A549 (cell line): ENCODE data around the gene GNAT2. TPM values are rescaled to one million over a fixed set of nuclear protein-coding genes. Genes with fewer than 3 reads are reported as not detected.

ENCODE experiments used
- ATAC-seq, 2 experiments: fragments of 200-7000 bp in 1 of 2; fragments of >200 bp in 1 of 2; cut with Nextera tagmentation in 1 of 2; cut with Tn5 transposase in 1 of 2; 3 replicates each; pipeline versions ENCODE4 v1.8.0 to v1.9.1; 2018 to 2020; ENCODE audit warnings: mild to moderate bottlenecking in 1 of 2, moderate library complexity in 1 of 2
- CTCF ChIA-PET: fragments of 300-600 bp; sonication (Branson Sonifier 250); formaldehyde crosslinking; extraction: SDS; loops from one replicate; lab custom pipeline; 2021; ENCODE audit warnings: antibody characterized with exemption, inconsistent platforms; lab: Yijun Ruan, JAX
- POLR2A ChIA-PET: fragments of 350-600 bp; formaldehyde crosslinking; extraction: SDS; loops from one replicate; lab custom pipeline; 2021; ENCODE audit warnings: antibody characterized with exemption, inconsistent platforms; lab: Yijun Ruan, JAX
- DNase-seq, 2 experiments: peaks; one replicate each; pipeline versions ENCODE4 v3.0.0 to v3.0.0-alpha.2; 2011 to 2016; ENCODE audit warnings: low read depth in 1 of 2, low spot score in 1 of 2
- FAIRE-seq: peaks from 2 replicates; lab custom pipeline; 2011; peaks lifted over from hg19 to GRCh38; lab: Jason Lieb, UNC
- H3K27ac ChIP-seq, 2 experiments: fragments of >200 bp; sonication (Bioruptor Twin); formaldehyde crosslinking; 3 replicates each; pipeline ENCODE4 v1.5.1; 2016 to 2017
- H3K4me1 ChIP-seq: fragments of >200 bp; sonication (Bioruptor Twin); formaldehyde crosslinking; 3 replicates; pipeline ENCODE4 v1.6.1; 2016
- H3K4me2 ChIP-seq: fragments of >200 bp; sonication (Bioruptor Twin); formaldehyde crosslinking; 3 replicates; pipeline ENCODE4 v1.6.1; 2016
- H3K4me3 ChIP-seq: fragments of >200 bp; sonication (Bioruptor Twin); formaldehyde crosslinking; 3 replicates; pipeline ENCODE4 v1.5.1; 2016
- H3K9me3 ChIP-seq: fragments of >200 bp; sonication (Bioruptor Twin); formaldehyde crosslinking; 3 replicates; pipeline ENCODE4 v1.6.1; 2016
- ATOH8 ChIP-seq: fragments of 250-450 bp; sonication (Bioruptor Pico); IDR thresholded peaks from 2 replicates; pipeline ENCODE4 v1.5.0; 2020; ENCODE audit warnings: low read depth, mild to moderate bottlenecking, moderate library complexity
- BCL3 ChIP-seq: fragments of >200 bp; sonication (Bioruptor Twin); formaldehyde crosslinking; IDR thresholded peaks from 3 replicates; pipeline ENCODE4 v1.6.1; 2016
- BHLHE40 ChIP-seq: IDR thresholded peaks from 2 replicates; pipeline ENCODE4 v1.6.1; 2012; ENCODE audit warnings: low read depth, low read length, inconsistent platforms
- CBX2 ChIP-seq: fragments of 200-600 bp; sonication (generic); IDR thresholded peaks from 2 replicates; pipeline ENCODE4 v1.6.1; 2016; ENCODE audit warnings: low read depth, mild to moderate bottlenecking, borderline replicate concordance
- CHD4 ChIP-seq: fragments of 200-600 bp; sonication (generic); IDR thresholded peaks from 2 replicates; pipeline ENCODE4 v1.6.1; 2016; ENCODE audit warnings: antibody characterized with exemption, mild to moderate bottlenecking, borderline replicate concordance
- CTCF ChIP-seq: fragments of >200 bp; sonication (Bioruptor Twin); formaldehyde crosslinking; IDR thresholded peaks from 3 replicates; pipeline ENCODE4 v1.5.1; 2016
- E2F6 ChIP-seq: IDR thresholded peaks from 2 replicates; pipeline ENCODE4 v1.6.1; 2012; ENCODE audit warnings: low read depth, borderline replicate concordance
- FOSB ChIP-seq: fragments of 250-450 bp; sonication (Bioruptor Pico); IDR thresholded peaks from 2 replicates; pipeline ENCODE4 v1.5.0; 2020; ENCODE audit warnings: mild to moderate bottlenecking, moderate library complexity
- FOXS1 ChIP-seq: fragments of 250-450 bp; sonication (Bioruptor Pico); IDR thresholded peaks from 2 replicates; pipeline ENCODE4 v1.5.0; 2020; ENCODE audit warnings: mild to moderate bottlenecking, moderate library complexity
- HDAC2 ChIP-seq: fragments of 200-600 bp; sonication (generic); IDR thresholded peaks from 2 replicates; pipeline ENCODE4 v1.6.1; 2016
- HOXB5 ChIP-seq: fragments of 250-450 bp; sonication (Bioruptor Pico); IDR thresholded peaks from 2 replicates; pipeline ENCODE4 v1.5.0; 2020; ENCODE audit warnings: mild to moderate bottlenecking, moderate library complexity
- JUNB ChIP-seq: fragments of >200 bp; sonication (Bioruptor Twin); formaldehyde crosslinking; IDR thresholded peaks from 2 replicates; pipeline ENCODE4 v1.6.1; 2016
- MAFK ChIP-seq: fragments of 450-650 bp; IDR thresholded peaks from 2 replicates; pipeline ENCODE4 v1.6.1; 2014; ENCODE audit not compliant: partially characterized antibody
- MAX ChIP-seq: IDR thresholded peaks from 2 replicates; pipeline ENCODE4 v1.6.1; 2012
- MAZ ChIP-seq: fragments of 150-350 bp; IDR thresholded peaks from 2 replicates; pipeline ENCODE4 v1.6.1; 2014; ENCODE audit warnings: antibody characterized with exemption, low read depth, low read length, borderline replicate concordance
- NFE2L2 ChIP-seq: fragments of 150-350 bp; conservative IDR thresholded peaks from 2 replicates; pipeline ENCODE4 v1.6.1; 2014; ENCODE audit warnings: low read length
- NPAS2 ChIP-seq: fragments of 250-450 bp; sonication (Bioruptor Pico); IDR thresholded peaks from 2 replicates; pipeline ENCODE4 v1.8.0; 2022; ENCODE audit warnings: mild to moderate bottlenecking, moderate library complexity, borderline replicate concordance
- NR3C1 ChIP-seq: fragments of >200 bp; sonication (Bioruptor Twin); formaldehyde crosslinking; IDR thresholded peaks from 3 replicates; pipeline ENCODE4 v1.6.1; 2017
- PBX3 ChIP-seq: IDR thresholded peaks from 2 replicates; pipeline ENCODE4 v1.6.1; 2012
- POLR2A ChIP-seq: IDR thresholded peaks from 2 replicates; pipeline ENCODE4 v1.6.1; 2012; ENCODE audit warnings: mild to moderate bottlenecking, low read length
- POLR2AphosphoS2 ChIP-seq: conservative IDR thresholded peaks from 2 replicates; pipeline ENCODE4 v1.6.1; 2012; ENCODE audit warnings: low read length, improper control_type of control experiment, inconsistent platforms
- RNF2 ChIP-seq: fragments of 200-600 bp; sonication (generic); IDR thresholded peaks from 2 replicates; pipeline ENCODE4 v1.6.1; 2016; ENCODE audit warnings: low read depth, mild to moderate bottlenecking, antibody characterized with exemption, moderate library complexity, borderline replicate concordance
- SMC3 ChIP-seq: fragments of >200 bp; sonication (Bioruptor Twin); formaldehyde crosslinking; IDR thresholded peaks from 3 replicates; pipeline ENCODE4 v1.6.1; 2018; ENCODE audit warnings: inconsistent platforms
- TFCP2L1 ChIP-seq: fragments of 250-450 bp; sonication (Bioruptor Pico); IDR thresholded peaks from 2 replicates; pipeline ENCODE4 v1.5.0; 2021; ENCODE audit warnings: mild to moderate bottlenecking
- ZFP36 ChIP-seq: fragments of 450-650 bp; IDR thresholded peaks from 2 replicates; pipeline ENCODE4 v1.6.1; 2014; ENCODE audit warnings: borderline replicate concordance; ENCODE audit not compliant: partially characterized antibody
- ZNF302 ChIP-seq: fragments of 250-450 bp; sonication (Bioruptor Pico); IDR thresholded peaks from 2 replicates; pipeline ENCODE4 v1.9.0; 2021; ENCODE audit warnings: inconsistent platforms, mild to moderate bottlenecking, moderate library complexity
- WGBS: methylation state at CpG from one replicate; pipeline ENCODE4 v1.1.6; 2017; ENCODE audit errors: missing lambda C conversion rate; 5-methylcytosine and 5-hydroxymethylcytosine counted together
- polyA plus RNA-seq, 4 experiments: library from polyadenylated mRNA; depleted of rRNA in 3 of 4; stranded (reverse); fragments of >200 nt; fragmentation: RNase III in 1 of 4; extraction: RNeasy Plus Mini Kit Qiagen cat#74134 plus additional on column Dnase treatment in 1 of 4; gene quantifications; 2 replicates in 3 of 4; 3 replicates in 1 of 4; pipeline ENCODE4 v1.2.3, GENCODE V29; 2011 to 2017

The GNAT2 gene
- polyA plus RNA-seq, 2 of the 4 experiments (the other 2 are of a cell fraction): 0.16 to 0.25 TPM

GRCh38 chr1:109622895-109623294 lies 3.5 kb upstream of the GNAT2 start:
- no peak overlapping the region for H3K27ac ChIP-seq
- TF ChIP-seq RNF2 (no peak), CBX2 (no peak), HDAC2 (no peak), NFE2L2 (no peak), NR3C1 (no peak), MAZ (no peak), BHLHE40 (no peak), JUNB (no peak), ATOH8 (CRISPR knock-in tag) (no peak), TFCP2L1 (no peak), CHD4 (no peak), POLR2A (no peak), ZFP36 (no peak), MAX (no peak), FOSB (CRISPR knock-in tag) (no peak), MAFK (no peak), POLR2AphosphoS2 (no peak)
- H3K4me3 ChIP-seq: no peak overlapping the region
- no peak for DNase-seq
- no peak overlapping the region for H3K4me2 ChIP-seq
- 78% methylated on average over 3 of the region's 3 CpGs for WGBS
- CTCF ChIA-PET: no interaction called here
- ATAC-seq: no peak
- H3K9me3 ChIP-seq: no peaks in the 10 kb centered on the region
- no peak for FAIRE-seq
- peaks cover 24% of the 10 kb centered on the region for H3K4me1 ChIP-seq
- POLR2A ChIA-PET: no interaction called here

- FAIRE-seq: no peak
- TF ChIP-seq SMC3 (no peak), CTCF (no peak)
- DNase-seq: no peak
- 100% methylated on average over 4 of the region's 11 CpGs for WGBS
- Histone ChIP-seq H3K27ac (0 out of 6 replicates have a peak overlapping the region, but pooled peaks of 1 of the 2 experiments have one; percentile 13), H3K4me1 (peaks cover 27% of the 10 kb centered on the region), H3K9me3 (no peaks in the 10 kb centered on the region), H3K4me3 (no peak overlapping the region), H3K4me2 (peak overlapping the region; percentile 89; the same call in 2 of the 3 replicates)
- ATAC-seq: no peak
- ChIA-PET CTCF (no interaction called here), POLR2A (no interaction called here)
Observed at GRCh38 chr1:109622137-109622892, 2.9 kb upstream of the GNAT2 start.

GRCh38 chr1:109621379-109622136 lies 2.1 kb upstream of the GNAT2 start:
- ATAC-seq: no peak
- peak overlapping the region; percentile 93 to 98 for H3K27ac ChIP-seq
- no peak for TF ChIP-seq NPAS2 (CRISPR knock-in tag)
- no peak for TF ChIP-seq FOXS1 (CRISPR knock-in tag)
- no peak for TF ChIP-seq HOXB5 (CRISPR knock-in tag)
- TF ChIP-seq TFCP2L1: no peak
- TF ChIP-seq BCL3: no peak
- no peak for TF ChIP-seq ZNF302 (CRISPR knock-in tag)
- TF ChIP-seq POLR2A: no peak
- TF ChIP-seq E2F6: no peak
- no peak for TF ChIP-seq PBX3

More at GRCh38 chr1:109621379-109622136, 2.1 kb upstream of the GNAT2 start:
- 51% methylated on average over 10 of the region's 13 CpGs for WGBS
- Histone ChIP-seq H3K9me3 (no peaks in the 10 kb centered on the region), H3K4me2 (peak overlapping the region; percentile 89), H3K4me3 (peak overlapping the region; percentile 90), H3K4me1 (peaks cover 31% of the 10 kb centered on the region)
- FAIRE-seq (no peak), DNase-seq (no peak)
- ChIA-PET POLR2A (interaction anchor here (1.4 kb wide), 1 partner anchor 15 kb away, joined by 3 read pairs; no protein-coding TSS in a partner anchor), CTCF (interaction anchor here (0.8 kb wide), 1 partner anchor 344 kb away, joined by 3 read pairs; no protein-coding TSS in a partner anchor)
